ENCODE measurements around the gene FASTKD2.

- TF ChIP-seq CTCF (IDR thresholded peaks at IDR 0.05) (peak; percentile 31 to 76 (median 67)), POLR2A (IDR thresholded peaks at IDR 0.05) (no peak)
Observed at GRCh38 chr2:206800506-206801417, 35.4 kb downstream of the FASTKD2 start.

Measured in body of pancreas (tissue), 4 donors.